HG03064 (cell line): ENCODE results near the gene PDE4B.
"Not testable (repeated sequence)": the region's sequence is repeated elsewhere in the genome, so short reads cannot be mapped to it uniquely, and the experiment has no call there.

Experiments
- ATAC-seq: cut with Tn5 transposase; IDR thresholded peaks from one replicate; pipeline ENCODE4 v1.9.1; 2021; ENCODE audit warnings: low read depth; ENCODE audit not compliant: unreplicated experiment

The PDE4B gene

DNA sequence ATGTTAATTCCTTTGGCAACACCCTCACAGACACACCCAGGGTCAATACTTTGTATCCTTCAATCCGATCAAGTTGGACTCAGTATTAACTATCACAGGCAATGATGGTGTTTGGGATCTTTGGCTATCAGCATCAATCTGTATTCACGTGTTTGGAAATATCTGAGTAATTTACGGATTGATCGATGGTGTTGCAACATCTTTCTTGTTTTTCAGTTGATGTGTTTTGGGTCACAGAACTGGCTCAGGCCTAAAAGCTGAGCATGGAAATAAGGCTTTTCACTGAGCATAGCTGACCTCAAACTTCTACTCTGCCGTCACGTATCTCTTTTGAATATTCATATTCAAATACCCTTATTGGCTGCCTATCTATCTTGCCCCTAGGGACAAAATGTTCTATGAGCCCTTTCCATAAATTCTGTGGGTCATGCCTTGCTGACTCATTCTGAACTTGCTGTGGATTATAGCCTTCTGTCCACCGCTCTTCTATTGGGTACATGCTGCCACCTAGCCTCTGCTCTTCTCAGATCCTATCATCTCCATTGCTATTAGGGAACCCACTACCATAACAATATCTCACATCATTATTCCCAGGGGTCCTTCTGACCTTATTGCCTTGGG, 156.0 kb downstream of the PDE4B start:
- no peak for ATAC-seq

DNA sequence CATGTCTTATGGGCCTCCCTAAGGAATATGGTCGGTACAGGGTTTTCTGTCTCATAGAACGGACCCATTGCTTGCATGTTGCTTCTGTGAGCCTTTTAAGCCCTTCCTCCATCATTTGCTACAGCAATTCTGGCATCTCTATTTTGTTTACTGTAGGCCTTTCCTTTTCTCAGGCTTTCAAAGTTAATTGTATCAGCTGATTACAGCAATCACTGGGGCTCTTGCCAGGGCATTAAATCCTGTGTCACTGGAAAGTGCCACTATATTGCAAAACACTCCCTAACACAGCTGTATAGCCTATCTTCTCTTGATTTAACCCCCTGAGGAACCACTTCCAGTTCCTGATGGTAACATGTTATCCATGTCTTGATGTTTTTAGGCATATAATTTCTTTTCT, 156.5 kb downstream of the PDE4B start:
- ATAC-seq = no peak

DNA sequence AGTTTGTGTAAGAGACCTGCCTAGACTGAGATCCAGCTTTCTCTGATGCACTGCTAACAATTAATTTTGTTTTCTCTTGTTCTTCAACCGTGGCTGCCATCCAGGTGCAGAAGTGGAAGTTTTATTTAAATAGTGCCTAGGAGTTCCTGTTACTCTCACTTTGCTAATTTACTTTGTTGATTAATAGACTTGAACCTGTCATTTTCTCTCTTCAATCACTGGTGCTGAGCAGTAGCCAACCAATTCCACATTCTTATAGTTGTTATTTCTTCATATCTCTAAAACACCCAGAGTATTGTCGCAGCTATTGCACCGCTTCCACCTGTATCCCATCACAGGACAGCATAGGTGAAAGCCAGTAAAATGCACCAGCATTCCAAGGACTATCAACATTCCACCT, 157.2 kb downstream of the PDE4B start:
- no peak for ATAC-seq

DNA sequence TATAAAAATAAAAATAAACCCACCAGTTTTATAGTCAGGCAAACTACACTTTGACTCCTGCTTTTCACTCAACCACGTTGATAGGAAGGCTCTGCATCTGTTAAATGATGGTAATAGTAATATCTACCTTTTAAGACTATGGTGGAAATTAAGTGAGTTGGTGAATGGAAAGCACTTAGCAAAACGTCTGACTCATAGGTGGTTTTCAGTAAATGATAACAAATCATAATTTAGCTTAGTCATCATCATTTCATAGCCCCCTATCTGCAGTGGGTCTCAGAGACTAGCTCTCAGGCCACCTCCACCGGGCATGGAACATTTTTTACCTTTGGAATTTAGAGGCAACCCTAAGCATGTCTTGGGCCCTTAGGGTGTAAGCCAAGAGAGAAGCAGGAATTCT, 160.0 kb downstream of the PDE4B start:
- no peak for ATAC-seq

DNA sequence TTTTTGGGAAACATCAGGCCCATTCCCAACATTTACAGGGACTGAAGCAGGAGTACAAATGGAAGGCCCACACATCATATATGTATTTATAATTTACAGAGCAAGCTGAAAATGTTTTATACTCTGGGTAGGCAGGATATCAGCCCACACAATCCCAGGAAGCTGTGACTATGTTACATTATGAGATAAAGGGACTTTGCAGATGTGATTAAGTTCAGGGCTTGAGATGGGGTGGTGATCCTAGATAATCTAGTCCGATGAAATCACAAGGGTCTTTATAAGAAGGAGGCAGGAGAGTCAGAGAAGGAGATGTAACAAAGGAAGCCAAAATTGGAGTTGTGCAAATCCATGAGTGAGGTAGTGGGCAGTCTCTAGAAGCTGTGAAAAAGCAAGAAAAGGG, 160.5 kb downstream of the PDE4B start:
- no peak for ATAC-seq

DNA sequence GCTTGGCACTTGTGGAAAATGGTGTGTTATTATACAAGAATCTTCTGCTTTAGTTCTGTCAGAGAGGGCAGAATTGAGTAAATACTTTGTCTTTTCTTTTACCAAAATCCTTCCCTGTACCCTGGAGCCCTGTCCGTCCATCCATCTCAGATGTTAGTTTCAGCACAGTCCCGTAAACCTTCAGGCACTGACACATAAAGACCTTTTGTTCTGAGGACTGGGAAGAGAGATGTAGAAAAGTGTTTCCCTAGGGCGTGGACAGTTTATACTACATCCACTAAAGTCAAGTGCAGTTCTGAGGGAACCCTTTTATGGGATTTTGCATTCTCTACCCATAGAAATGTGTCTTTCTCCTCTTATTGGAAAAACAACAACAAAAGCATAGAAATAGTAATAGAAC, 162.4 kb downstream of the PDE4B start:
- no peak for ATAC-seq

DNA sequence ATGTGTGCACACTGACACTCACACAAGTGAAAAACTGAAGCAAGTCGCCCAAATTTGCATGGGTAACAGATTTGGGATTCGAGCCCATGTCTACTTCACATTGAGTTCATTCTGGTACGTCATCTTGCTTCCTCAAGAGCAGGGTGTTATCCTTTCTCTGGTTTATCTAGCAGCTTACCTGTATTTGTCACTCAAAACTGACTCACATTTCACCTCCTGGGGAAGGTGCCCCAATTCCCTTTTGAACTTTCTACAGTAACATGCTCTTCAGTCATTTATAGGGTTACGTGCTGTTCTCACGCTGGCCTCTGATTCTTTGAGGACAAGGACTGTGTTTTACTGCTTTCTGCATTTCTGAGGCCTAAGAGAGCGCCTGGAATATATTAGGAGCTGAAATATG, 162.8 kb downstream of the PDE4B start:
- no peak for ATAC-seq

DNA sequence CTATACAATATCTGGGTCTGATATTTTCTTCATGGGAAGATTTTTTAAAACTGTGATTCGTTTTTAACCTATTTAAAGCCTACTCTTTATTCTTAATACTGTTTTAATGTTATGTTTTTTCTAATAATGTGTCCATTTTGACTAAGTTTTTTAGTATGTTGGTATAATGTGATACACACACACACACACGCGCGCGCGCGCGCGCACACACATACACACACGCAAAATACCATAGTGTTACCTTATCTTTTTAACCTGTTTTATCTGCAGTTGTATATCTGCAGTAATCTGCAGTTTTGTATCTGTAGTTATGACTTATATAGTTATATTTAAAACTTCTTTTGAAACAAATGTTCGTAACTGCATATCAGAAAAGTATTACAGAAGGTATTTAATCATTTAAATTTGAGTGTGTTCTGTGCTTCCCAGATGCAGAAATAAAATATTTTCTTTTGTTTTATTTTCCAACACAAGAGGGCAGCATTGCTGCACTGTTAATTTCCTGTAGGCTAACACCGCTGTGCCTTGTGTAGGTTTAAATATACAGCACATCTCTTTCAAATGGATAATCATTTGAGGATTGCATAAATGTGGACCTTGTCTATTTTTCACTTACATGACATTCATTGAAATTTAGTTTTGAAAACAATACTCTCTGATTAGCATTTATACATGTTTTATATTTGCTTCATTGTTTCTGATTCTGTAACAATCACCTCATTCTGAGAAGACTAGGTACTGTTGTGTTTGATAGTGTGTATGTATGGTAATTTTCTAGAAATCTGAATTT, 166.1 kb downstream of the PDE4B start:
- ATAC-seq = no peak

DNA sequence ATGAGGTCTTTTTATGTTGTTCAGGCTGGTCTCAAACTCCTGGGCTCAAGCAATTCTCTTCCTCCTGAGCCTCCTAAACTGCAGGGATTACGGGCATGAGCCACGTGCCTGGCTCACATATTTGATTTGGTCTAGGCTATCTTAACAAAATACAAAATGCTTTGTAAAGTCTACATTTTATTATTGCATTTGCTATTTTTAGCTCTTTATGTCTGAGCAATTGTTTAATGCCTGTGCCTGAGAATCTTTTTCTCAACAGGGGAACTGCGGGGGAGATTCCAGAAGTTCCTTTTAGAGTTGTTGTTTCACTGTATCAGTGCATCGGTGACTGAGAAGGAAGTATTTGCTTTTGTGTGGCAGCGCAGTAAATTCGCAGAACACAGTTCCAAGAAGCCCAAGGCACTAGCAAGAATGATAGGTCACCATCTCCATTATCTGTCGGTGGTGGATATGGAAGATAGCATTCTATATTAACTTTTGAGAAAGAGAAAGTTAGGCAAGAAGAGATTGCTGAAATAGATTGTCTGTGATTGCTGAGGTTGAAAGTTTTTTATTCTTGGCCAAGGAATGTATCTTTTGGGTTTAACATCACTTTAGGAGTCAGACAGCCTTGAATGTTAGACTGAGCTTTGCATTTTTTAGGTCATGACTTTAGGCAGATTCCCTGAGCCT, 167.3 kb downstream of the PDE4B start:
- no peak for ATAC-seq

DNA sequence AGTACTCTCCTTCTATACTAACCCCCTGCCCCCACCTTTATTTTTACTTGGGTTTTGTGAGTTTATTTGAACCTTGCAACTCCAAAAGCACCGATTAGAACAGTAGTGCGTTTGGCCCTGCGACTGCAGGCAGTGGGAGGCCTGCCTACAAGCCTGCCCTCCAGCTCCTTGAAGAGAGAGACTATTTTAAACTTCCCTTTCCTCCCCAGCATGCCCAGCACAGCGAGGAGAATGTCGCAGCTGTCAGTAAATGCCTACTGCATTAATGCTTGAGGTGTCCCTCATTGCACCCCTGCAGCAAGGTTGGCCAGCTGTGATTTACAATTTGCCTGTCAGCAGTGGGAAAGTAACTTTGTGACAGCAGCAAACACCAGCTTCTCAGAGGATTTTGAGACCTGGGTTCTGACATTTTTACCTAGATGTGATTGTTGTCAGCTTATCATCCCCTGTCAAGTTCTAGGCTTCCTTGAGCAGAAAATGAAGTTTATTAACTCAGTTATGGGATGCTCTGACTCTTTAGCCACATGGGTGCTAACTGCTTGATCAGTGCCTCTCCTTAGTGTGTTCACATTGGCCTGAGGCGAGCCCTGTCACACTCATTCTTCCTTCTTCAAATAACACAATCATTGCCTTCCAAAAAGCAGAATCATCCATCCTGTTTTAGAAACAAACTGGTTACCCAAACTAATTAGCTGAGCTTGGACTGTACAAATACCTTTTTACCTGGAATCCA, 170.6 kb downstream of the PDE4B start:
- ATAC-seq = no peak

DNA sequence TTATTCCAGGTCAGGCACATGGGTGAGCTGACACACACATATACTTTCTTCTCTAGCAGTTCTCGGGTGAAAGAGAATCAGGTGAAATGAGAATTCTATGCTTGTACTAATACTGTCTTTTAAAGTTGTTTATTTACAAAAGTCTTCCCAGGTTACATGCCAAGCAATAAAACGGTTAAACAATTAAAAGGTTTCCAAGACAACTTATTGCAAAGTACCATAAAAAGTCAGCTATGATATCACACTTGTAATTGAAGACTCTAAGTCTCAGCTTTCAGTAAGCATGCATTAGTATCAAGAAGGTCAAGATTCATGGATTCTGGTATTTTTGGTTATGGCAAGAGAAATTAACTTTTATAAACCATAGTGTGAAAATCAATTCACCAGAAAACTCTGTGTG, 171.4 kb downstream of the PDE4B start:
- ATAC-seq = no peak

DNA sequence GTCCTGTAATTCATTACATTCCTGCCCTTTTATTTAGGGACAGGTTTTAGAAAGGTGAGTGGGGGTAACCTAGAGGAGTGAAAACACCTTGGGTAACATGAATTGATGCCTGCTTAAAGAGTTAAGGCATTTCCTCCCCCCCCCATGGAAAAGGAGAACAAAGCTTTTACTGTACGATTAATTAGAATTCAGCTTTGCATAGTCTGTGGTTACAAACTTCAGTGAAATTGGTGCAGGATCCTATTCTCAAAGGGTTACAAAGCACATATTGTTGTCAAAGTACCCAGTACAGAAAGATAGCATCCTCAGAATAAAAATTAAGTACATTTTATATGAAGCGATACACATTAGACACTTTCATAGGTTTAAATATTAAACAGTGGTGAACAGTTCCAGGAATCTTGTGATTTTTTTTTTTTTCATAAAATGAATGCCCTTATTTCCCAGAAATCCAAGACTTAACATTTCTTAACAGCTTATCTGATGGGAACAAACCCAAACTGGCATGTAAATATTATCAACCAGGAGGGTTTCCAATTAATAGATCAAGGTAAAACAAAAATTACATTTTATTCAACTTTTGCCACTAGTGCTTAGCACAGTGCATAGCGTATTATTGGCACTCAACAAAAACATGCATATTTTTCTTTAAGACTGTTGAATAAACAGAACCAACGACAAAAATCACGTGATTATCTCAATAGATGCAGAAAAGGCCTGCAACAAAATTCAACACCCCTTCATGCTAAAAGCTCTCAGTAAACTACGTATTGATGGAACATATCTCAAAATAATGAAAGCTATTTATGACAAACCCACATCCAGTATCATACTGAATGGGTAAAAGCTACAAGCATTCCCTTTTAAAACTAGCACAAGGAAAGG, 172.7 kb downstream of the PDE4B start:
- ATAC-seq = no peak

DNA sequence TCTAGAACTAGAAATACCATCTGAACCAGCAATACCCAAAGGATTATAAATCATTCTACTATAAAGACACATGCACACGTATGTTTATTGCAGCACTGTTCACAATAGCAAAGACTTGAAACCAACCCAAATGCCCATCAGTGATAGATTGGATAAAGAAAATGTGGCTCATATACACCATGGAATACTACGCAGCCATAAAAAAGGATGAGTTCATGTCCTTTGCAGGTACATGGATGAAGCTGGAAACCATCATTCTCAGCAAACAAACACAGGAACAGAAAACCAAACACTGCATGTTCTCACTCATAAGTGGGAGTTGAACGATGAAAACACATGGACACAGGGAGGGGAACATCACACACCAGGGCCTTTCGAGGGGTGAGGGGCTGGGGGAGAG, 174.8 kb downstream of the PDE4B start:
- ATAC-seq = not testable (repeated sequence)

DNA sequence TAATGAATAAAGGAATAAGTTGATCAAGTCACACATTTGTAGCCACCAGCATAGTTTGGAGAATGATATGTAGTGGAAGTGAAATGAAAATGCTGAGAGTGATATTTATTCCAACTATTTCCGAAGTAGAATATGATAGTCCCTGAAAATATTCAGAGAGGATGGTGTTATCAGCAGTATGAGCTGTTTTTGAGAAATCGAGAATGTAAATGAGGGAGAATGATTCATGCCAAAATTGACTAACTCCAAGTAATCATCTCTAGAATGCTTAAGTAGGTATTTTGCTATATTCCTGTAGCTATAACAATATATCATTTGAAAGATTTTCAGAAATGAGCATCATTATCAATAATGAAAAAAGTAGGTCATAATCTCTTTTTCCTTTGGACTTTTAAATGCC, 178.9 kb downstream of the PDE4B start:
- no peak for ATAC-seq

DNA sequence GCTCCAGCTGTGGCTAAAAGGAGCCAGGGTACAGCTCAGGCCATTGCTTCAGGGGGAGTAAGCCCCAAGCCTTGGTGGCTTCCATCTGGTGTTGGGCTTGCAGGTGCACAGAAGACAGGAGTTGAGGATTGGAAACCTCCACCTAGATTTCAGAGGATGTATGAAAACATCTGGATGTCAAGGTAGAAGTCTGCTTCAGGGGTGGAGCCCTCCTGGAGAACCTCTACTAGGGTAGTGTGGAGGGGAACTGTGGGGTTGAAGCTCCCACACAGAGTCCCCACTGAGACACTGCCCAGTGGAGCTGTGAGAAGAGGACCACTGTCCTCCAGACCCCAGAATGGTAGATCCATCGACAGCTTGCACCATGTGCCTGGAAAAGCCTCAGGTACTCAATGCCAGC, 183.0 kb downstream of the PDE4B start:
- ATAC-seq = no peak

DNA sequence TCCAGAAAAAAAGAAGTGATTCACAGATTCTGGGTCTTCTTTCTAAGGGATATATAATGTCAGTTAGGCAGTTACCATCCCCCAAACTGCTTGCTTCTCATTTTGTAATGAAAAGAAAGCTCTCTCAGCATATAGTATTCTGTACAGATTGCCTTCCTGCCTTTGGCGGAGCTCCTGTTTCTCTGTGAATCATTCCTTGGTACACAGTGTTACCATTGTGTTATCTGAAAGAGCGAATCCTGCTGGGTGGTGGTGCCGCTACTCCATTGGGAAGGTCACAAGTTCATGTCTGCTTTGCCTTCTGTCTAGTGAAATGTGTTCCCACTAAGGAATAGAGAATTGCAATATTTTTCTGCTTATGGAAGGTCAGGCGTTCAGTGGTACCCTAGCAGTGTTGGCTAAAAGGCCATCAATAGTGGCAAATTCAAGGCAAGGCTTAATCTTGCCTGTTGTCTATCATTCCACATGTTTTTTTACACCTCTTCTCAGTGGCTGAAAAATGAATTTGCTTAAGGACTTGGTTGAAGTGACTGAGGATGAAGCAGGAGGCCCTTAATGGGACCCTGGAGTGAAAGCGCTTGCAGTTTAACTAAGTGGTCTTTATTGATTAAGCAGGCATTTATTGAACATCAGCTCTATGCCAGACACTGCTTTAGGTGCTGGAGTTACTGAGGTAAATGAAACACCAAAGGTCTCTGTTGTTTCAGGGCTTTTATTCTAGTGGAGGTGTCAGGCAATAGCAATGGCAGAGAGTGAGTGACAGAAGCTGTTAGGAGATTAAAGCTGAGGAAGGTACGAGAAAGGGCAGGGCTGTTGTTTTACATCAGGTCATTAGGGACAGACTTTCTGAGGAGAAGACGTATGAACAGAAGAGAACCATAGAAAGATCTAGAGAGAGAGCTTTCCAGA, 186.7 kb downstream of the PDE4B start:
- ATAC-seq = no peak

DNA sequence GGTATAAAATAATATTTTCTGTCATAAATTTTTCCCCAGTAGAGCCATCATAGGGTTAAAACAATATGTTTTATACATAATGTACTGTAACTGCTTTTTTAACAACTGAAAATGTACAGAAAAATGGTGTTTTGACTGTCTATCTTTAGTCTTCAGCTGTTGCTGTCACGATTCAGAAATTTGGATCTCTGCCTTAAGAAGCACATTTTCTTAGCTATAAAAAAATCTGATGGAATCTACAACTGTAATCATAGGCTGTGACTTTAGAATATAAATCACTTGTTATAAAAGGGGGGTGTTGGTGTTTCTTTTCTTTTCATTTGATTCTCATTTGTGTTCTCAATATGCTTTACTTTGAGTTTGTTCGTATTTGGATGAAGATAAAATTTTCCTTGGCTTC, 187.5 kb downstream of the PDE4B start:
- no peak for ATAC-seq

DNA sequence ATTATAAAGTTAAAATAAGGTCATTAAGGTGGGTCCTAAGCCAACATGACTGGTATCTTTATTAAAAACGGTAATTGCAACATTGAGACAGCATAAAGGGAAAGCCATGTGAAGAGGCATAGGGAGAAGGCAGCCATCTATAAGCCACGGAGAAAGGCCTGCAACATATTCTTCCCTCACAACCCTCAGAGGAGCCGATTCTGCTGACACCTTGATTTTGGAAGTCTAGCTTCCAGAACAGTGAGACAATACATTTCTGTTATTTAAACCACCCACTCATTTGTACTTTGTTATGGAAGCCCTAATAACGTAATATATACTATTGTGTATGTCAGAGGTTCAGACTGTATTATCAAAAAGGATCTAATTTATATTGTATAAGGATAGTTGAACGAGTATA, 190.8 kb downstream of the PDE4B start:
- no peak for ATAC-seq

DNA sequence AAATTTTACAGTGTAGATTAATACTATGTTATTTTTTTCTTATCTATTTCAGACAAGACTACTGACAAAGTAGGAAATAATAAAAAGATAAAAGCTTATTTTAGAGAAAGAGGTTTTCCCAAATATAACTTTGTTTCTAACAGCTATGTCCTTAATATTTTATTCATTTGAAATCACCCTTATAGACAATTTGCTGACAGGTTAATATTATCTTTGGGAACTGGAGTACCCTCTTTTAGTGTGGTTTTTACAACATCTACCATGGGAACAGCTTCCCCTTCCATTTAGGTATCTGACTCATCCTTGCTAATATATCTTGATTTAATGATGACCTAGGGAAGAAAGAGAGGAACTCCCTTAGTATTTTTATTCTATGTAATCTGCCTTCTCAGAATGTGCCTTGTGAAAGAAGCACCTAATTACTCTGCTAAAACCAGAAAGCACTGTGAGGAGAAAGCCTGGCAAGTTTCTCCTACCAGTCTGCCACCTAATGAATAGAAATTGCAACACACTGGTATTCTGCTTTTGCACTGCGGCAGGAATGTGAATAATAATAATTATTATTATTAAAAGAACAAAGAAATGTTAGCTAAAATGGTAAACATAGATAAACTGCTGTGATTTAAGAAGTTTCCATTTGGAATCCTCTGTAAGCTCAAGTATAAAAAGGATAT, 192.8 kb downstream of the PDE4B start:
- ATAC-seq = no peak
